ENCODE measurements around the gene PRMT3. TPM values are rescaled to one million over a fixed set of nuclear protein-coding genes. Genes with fewer than 3 reads are reported as not detected.

PRMT3 gene
- total RNA-seq, 2 donors from 2014 or later, result 26.2 to 27.1 TPM

DNA sequence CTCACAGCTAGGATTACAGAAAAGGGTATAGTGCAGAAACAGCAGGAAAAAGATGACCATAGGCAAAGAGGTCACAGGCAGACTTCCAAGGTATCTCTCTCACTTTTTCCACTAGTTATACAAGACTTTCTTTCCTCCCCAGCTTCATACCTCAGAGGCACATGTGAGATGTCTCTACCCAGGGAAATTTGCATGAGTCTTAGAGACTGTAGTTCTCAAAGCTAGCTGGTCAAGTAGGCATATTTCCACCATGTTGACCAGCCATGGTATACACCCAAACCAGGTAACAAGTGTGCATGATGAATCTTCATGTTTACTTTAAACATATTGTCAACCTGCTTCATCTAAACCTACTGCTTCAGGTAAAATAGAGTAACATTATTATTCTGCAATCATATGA, 27.9 kb downstream of the PRMT3 start:
- H3K4me3 ChIP-seq (ENCODE audit: low read length), result no peak overlapping the region
- Mint-ChIP-seq H3K9me3 (no peaks in the 10 kb centered on the region), H3K4me1 (no peaks in the 10 kb centered on the region), H3K36me3 (ENCODE audit: low read depth) (peaks cover 15% of the 10 kb centered on the region), H3K4me3 (no peak overlapping the region), H3K27me3 (ENCODE audit: insufficient read depth) (no peaks in the 10 kb centered on the region), H3K27ac (no peak overlapping the region)
- DNase-seq, result no peak
- TF ChIP-seq, protein P1, sequence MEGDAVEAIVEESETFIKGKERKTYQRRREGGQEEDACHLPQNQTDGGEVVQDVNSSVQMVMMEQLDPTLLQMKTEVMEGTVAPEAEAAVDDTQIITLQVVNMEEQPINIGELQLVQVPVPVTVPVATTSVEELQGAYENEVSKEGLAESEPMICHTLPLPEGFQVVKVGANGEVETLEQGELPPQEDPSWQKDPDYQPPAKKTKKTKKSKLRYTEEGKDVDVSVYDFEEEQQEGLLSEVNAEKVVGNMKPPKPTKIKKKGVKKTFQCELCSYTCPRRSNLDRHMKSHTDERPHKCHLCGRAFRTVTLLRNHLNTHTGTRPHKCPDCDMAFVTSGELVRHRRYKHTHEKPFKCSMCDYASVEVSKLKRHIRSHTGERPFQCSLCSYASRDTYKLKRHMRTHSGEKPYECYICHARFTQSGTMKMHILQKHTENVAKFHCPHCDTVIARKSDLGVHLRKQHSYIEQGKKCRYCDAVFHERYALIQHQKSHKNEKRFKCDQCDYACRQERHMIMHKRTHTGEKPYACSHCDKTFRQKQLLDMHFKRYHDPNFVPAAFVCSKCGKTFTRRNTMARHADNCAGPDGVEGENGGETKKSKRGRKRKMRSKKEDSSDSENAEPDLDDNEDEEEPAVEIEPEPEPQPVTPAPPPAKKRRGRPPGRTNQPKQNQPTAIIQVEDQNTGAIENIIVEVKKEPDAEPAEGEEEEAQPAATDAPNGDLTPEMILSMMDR (conservative IDR thresholded peaks at IDR 0.05), result no peak
- H3K36me3 ChIP-seq (ENCODE audit: control insufficient read depth, insufficient read depth, low read length), result peaks cover 2% of the 10 kb centered on the region
- no peaks in the 10 kb centered on the region for H3K4me1 ChIP-seq (ENCODE audit: control insufficient read depth, insufficient read depth, low read length)
- H3K9me3 ChIP-seq (ENCODE audit: control insufficient read depth, low read length), result no peaks in the 10 kb centered on the region
- H3K27ac ChIP-seq (ENCODE audit: low read depth, low read length), result no peak overlapping the region
- H3K27me3 ChIP-seq (ENCODE audit: control insufficient read depth, insufficient read depth, low read length, poor library complexity, severe bottlenecking), result no peaks in the 10 kb centered on the region
- no peak overlapping the region for H3K9ac ChIP-seq (ENCODE audit: extremely low read depth, low read length, poor library complexity, severe bottlenecking)

DNA sequence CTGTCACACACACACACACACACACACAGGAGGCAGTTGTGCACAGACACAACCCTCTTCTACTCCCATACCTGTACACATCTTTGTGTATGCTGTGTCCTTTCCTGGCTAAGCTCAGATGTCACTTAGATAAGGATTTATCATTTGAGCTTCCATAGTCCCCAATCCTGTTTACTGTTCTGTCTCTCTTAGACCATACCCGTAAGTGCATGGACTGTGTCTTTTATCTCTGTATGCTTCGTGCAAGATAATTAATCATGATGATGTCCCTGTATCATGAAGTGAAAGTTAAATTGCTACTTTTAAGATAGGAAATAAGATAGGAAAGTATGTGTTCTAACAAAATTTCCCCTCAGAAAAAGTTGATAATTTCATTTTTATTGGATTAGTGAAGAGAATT, 30.3 kb downstream of the PRMT3 start:
- H3K4me1 ChIP-seq (ENCODE audit: control insufficient read depth, insufficient read depth, low read length), result no peaks in the 10 kb centered on the region
- Mint-ChIP-seq H3K4me3 (no peak overlapping the region), H3K27me3 (ENCODE audit: insufficient read depth) (no peaks in the 10 kb centered on the region), H3K36me3 (ENCODE audit: low read depth) (peaks cover 22% of the 10 kb centered on the region), H3K27ac (no peak overlapping the region), H3K9me3 (no peaks in the 10 kb centered on the region), H3K4me1 (no peaks in the 10 kb centered on the region)
- H3K27ac ChIP-seq (ENCODE audit: low read depth, low read length), result no peak overlapping the region
- 97 to 100% methylated on average over 1 to 2 of the region's 2 CpGs for WGBS, 2 experiments (ENCODE audit: insufficient coverage in 1 of 2, insufficient read length in 1 of 2)
- H3K9me3 ChIP-seq (ENCODE audit: control insufficient read depth, low read length), result no peaks in the 10 kb centered on the region
- DNase-seq, result no peak
- H3K27me3 ChIP-seq (ENCODE audit: control insufficient read depth, insufficient read depth, low read length, poor library complexity, severe bottlenecking), result no peaks in the 10 kb centered on the region
- TF ChIP-seq, protein P1 (conservative IDR thresholded peaks at IDR 0.05), result no peak
- no peak overlapping the region for H3K9ac ChIP-seq (ENCODE audit: extremely low read depth, low read length, poor library complexity, severe bottlenecking)
- H3K36me3 ChIP-seq (ENCODE audit: control insufficient read depth, insufficient read depth, low read length), result peaks cover 6% of the 10 kb centered on the region
- H3K4me3 ChIP-seq (ENCODE audit: low read length), result no peak overlapping the region

DNA sequence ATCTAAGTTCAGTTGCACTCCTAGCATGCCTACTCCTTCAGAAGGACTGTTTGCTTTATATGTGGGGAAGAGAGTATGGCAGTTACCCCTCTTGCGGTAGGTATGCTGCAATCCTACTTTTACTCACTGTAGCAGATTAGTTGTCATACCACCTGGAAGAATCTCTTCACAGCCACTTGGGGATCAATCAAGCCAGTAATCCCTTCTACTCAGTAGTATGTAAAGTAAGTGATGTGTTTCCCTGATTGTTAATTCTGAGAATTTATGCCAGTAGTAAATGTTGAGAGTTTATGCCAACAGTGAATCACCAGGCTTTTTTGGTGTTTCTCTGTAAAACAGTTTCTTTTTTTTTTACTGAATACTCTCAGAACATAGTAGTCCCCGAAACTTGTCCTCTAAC, 34.4 kb downstream of the PRMT3 start:
- H3K27ac ChIP-seq (ENCODE audit: low read depth, low read length), result no peak overlapping the region
- H3K27me3 ChIP-seq (ENCODE audit: control insufficient read depth, insufficient read depth, low read length, poor library complexity, severe bottlenecking), result no peaks in the 10 kb centered on the region
- 67 to 75% methylated on average over 1 to 2 of the region's 2 CpGs for WGBS, 2 experiments (ENCODE audit: insufficient coverage in 1 of 2, insufficient read length in 1 of 2)
- Mint-ChIP-seq H3K9me3 (no peaks in the 10 kb centered on the region), H3K27me3 (ENCODE audit: insufficient read depth) (no peaks in the 10 kb centered on the region), H3K36me3 (ENCODE audit: low read depth) (peaks cover 36% of the 10 kb centered on the region), H3K27ac (no peak overlapping the region), H3K4me1 (no peaks in the 10 kb centered on the region), H3K4me3 (no peak overlapping the region)
- H3K4me3 ChIP-seq (ENCODE audit: low read length), result no peak overlapping the region
- peaks cover 6% of the 10 kb centered on the region for H3K36me3 ChIP-seq (ENCODE audit: control insufficient read depth, insufficient read depth, low read length)
- TF ChIP-seq, protein P1 (conservative IDR thresholded peaks at IDR 0.05), result no peak
- no peak for DNase-seq
- H3K4me1 ChIP-seq (ENCODE audit: control insufficient read depth, insufficient read depth, low read length), result no peaks in the 10 kb centered on the region
- H3K9ac ChIP-seq (ENCODE audit: extremely low read depth, low read length, poor library complexity, severe bottlenecking), result no peak overlapping the region
- H3K9me3 ChIP-seq (ENCODE audit: control insufficient read depth, low read length), result no peaks in the 10 kb centered on the region
